H1 (cell line): ENCODE data around the gene PRR29. TPM values are rescaled to one million over a fixed set of nuclear protein-coding genes. Genes with fewer than 3 reads are reported as not detected.
A peak's percentile ranks its signal among the peaks of the same experiment; 100 is the strongest.

ENCODE experiments used
- CTCF ChIA-PET: fragments of 300-600 bp; sonication (Branson Sonifier 250); formaldehyde crosslinking; loops from one replicate; lab custom pipeline; 2021; ENCODE audit not compliant: partially characterized antibody; lab: Charles Lee
- POLR2A ChIA-PET: fragments of 300-600 bp; sonication (Branson Sonifier 250); formaldehyde crosslinking; loops from one replicate; lab custom pipeline; 2021; ENCODE audit warnings: inconsistent platforms; ENCODE audit not compliant: partially characterized antibody; lab: Charles Lee
- DNase-seq, 2 experiments: peaks; one replicate each; pipeline versions ENCODE4 v3.0.0 to v3.0.0-alpha.2; 2010 to 2022; ENCODE audit warnings: low spot score in 2 of 2, low read depth in 1 of 2, mixed read lengths in 1 of 2
- FAIRE-seq: peaks from 2 replicates; lab custom pipeline; 2011; peaks lifted over from hg19 to GRCh38; lab: Jason Lieb, UNC
- H2AFZ ChIP-seq: 2 replicates; pipeline ENCODE4 v1.8.1; 2012; ENCODE audit warnings: low read length, inconsistent platforms
- H2AK5ac ChIP-seq: 2 replicates; pipeline ENCODE4 v1.6.1; 2013; ENCODE audit warnings: low read depth, low read length
- H2BK120ac ChIP-seq: replicated peaks from 2 replicates; pipeline ENCODE3; 2013; ENCODE audit warnings: low read depth, low read length, inconsistent platforms
- H2BK12ac ChIP-seq: 2 replicates; pipeline ENCODE4 v1.6.1; 2013; ENCODE audit warnings: low read depth, low read length
- H2BK15ac ChIP-seq: 2 replicates; pipeline ENCODE4 v1.6.1; 2013; ENCODE audit warnings: low read length
- H2BK20ac ChIP-seq: 2 replicates; pipeline ENCODE4 v1.6.1; 2013; ENCODE audit warnings: low read length
- H2BK5ac ChIP-seq: 2 replicates; pipeline ENCODE4 v1.6.1; 2013; ENCODE audit warnings: low read depth, low read length
- H3K14ac ChIP-seq: 2 replicates; pipeline ENCODE4 v1.6.1; 2013; ENCODE audit warnings: inconsistent platforms; ENCODE audit not compliant: insufficient read length
- H3K18ac ChIP-seq: 2 replicates; pipeline ENCODE4 v1.6.1; 2013; ENCODE audit warnings: low read length; ENCODE audit errors: extremely low read depth
- H3K23ac ChIP-seq: 2 replicates; pipeline ENCODE4 v1.6.1; 2013; ENCODE audit warnings: inconsistent platforms; ENCODE audit not compliant: insufficient read length
- H3K23me2 ChIP-seq: 2 replicates; pipeline ENCODE4 v1.6.1; 2013; ENCODE audit warnings: low read depth, low read length
- H3K27ac ChIP-seq: 2 replicates; pipeline ENCODE4 v1.6.1; 2011; ENCODE audit warnings: low read depth, low read length, inconsistent platforms
- H3K27me3 ChIP-seq, 4 experiments: replicated peaks in 1 of 4; 1 replicate in 1 of 4; 2 replicates in 3 of 4; pipeline versions ENCODE4 v1.6.1 to v1.8.1; 2011 to 2013; ENCODE audit warnings: low read length in 3 of 4, mild to moderate bottlenecking in 3 of 4, inconsistent platforms in 2 of 4, mixed read lengths in 2 of 4, moderate library complexity in 1 of 4; ENCODE audit not compliant: control insufficient read depth in 3 of 4, insufficient read depth in 3 of 4; ENCODE audit errors: extremely low read depth in 1 of 4
- H3K36me3 ChIP-seq, 4 experiments: 2 replicates each; pipeline versions ENCODE4 v1.6.1 to v1.8.1; 2011 to 2013; ENCODE audit warnings: mild to moderate bottlenecking in 4 of 4, low read length in 3 of 4, moderate library complexity in 2 of 4, control low read depth in 1 of 4, inconsistent platforms in 1 of 4; ENCODE audit not compliant: insufficient read depth in 4 of 4, control insufficient read depth in 2 of 4
- H3K4ac ChIP-seq: replicated peaks from 2 replicates; pipeline ENCODE3; 2013; ENCODE audit warnings: low read length, low read depth, mixed read lengths, inconsistent platforms; ENCODE audit not compliant: insufficient read length
- H3K4me1 ChIP-seq, 4 experiments: replicated peaks in 1 of 4; 1 replicate in 1 of 4; 2 replicates in 3 of 4; pipeline versions ENCODE4 v1.6.1 to v1.8.1; 2011 to 2013; ENCODE audit warnings: low read length in 3 of 4, inconsistent platforms in 2 of 4, mixed read lengths in 1 of 4; ENCODE audit not compliant: insufficient read depth in 4 of 4, control insufficient read depth in 3 of 4
- H3K4me2 ChIP-seq, 2 experiments: 2 replicates each; pipeline versions ENCODE4 v1.6.1 to v1.8.1; 2011 to 2013; ENCODE audit warnings: low read depth in 2 of 2, low read length in 2 of 2, control low read depth in 1 of 2, inconsistent platforms in 1 of 2, mild to moderate bottlenecking in 1 of 2; ENCODE audit not compliant: insufficient read depth in 1 of 2
- H3K4me3 ChIP-seq, 4 experiments: fragments of 200-600, 300-600 bp in 1 of 4; sonication (generic), shearing (Covaris generic), sonication (Bioruptor Twin) in 1 of 4; 2 replicates each; pipeline versions ENCODE4 v1.5.1 to v1.8.1; 2011 to 2016; ENCODE audit warnings: low read length in 4 of 4, low read depth in 3 of 4, control low read depth in 2 of 4, inconsistent platforms in 2 of 4, mild to moderate bottlenecking in 2 of 4, mixed read lengths in 1 of 4, moderate library complexity in 1 of 4; ENCODE audit not compliant: insufficient read depth in 2 of 4; ENCODE audit errors: extremely low read depth in 1 of 4
- H3K56ac ChIP-seq: replicated peaks from 2 replicates; pipeline ENCODE3; 2013; ENCODE audit warnings: low read depth, mild to moderate bottlenecking, mixed read lengths, low read length, inconsistent platforms; ENCODE audit not compliant: insufficient read length
- H3K79me1 ChIP-seq: 2 replicates; pipeline ENCODE4 v1.6.1; 2013; ENCODE audit warnings: low read depth, low read length, control low read depth
- H3K79me2 ChIP-seq, 2 experiments: 2 replicates each; pipeline versions ENCODE4 v1.6.1 to v1.8.1; 2012 to 2013; ENCODE audit warnings: low read length in 2 of 2, mild to moderate bottlenecking in 2 of 2, inconsistent platforms in 1 of 2; ENCODE audit not compliant: insufficient read depth in 2 of 2, control insufficient read depth in 1 of 2
- H3K9ac ChIP-seq, 4 experiments: replicated peaks in 1 of 4; 1 replicate in 1 of 4; 2 replicates in 3 of 4; pipeline versions ENCODE4 v1.6.1 to v1.8.1; 2011 to 2013; ENCODE audit warnings: low read depth in 3 of 4, low read length in 3 of 4, control low read depth in 2 of 4, mild to moderate bottlenecking in 2 of 4, moderate library complexity in 2 of 4, inconsistent platforms in 1 of 4; ENCODE audit errors: extremely low read depth in 1 of 4
- H3K9me3 ChIP-seq, 2 experiments: 2 replicates each; pipeline versions ENCODE4 v1.6.1 to v1.8.1; 2012 to 2013; ENCODE audit warnings: mild to moderate bottlenecking in 2 of 2, moderate library complexity in 2 of 2, control low read depth in 1 of 2, inconsistent platforms in 1 of 2, low read depth in 1 of 2, low read length in 1 of 2, mixed read lengths in 1 of 2; ENCODE audit not compliant: insufficient read depth in 2 of 2
- H4K20me1 ChIP-seq, 2 experiments: replicated peaks in 1 of 2; 2 replicates each; pipeline versions ENCODE3 to v1.8.1; 2011 to 2013; ENCODE audit warnings: inconsistent platforms in 2 of 2, low read length in 2 of 2, mild to moderate bottlenecking in 1 of 2; ENCODE audit not compliant: insufficient read depth in 2 of 2, control insufficient read depth in 1 of 2
- H4K5ac ChIP-seq: 2 replicates; pipeline ENCODE4 v1.6.1; 2013; ENCODE audit warnings: low read length, low read depth, mixed read lengths, inconsistent platforms; ENCODE audit not compliant: insufficient read length
- H4K8ac ChIP-seq: 2 replicates; pipeline ENCODE4 v1.8.0; 2013; ENCODE audit warnings: mild to moderate bottlenecking, moderate library complexity, low read length, inconsistent platforms; ENCODE audit not compliant: insufficient read depth; ENCODE audit errors: extremely low read depth
- H4K91ac ChIP-seq: replicated peaks from 2 replicates; pipeline ENCODE3; 2013; ENCODE audit warnings: low read length, mixed read lengths, inconsistent platforms; ENCODE audit not compliant: insufficient read length
- CBX8 ChIP-seq: fragments of 300-800, 300-1000 bp; sonication (generic); IDR thresholded peaks from 2 replicates; pipeline ENCODE4 v1.7.1; 2016; ENCODE audit warnings: low read depth, low read length, borderline replicate concordance
- FOSL1 ChIP-seq: IDR thresholded peaks from 2 replicates; pipeline ENCODE4 v1.6.1; 2011; ENCODE audit warnings: mild to moderate bottlenecking, low read depth, low read length, moderate library complexity; ENCODE audit not compliant: insufficient read depth
- GTF2F1 ChIP-seq: IDR thresholded peaks from 2 replicates; pipeline ENCODE4 v1.6.1; 2012; ENCODE audit warnings: low read depth, low read length, improper control_type of control experiment, borderline replicate concordance
- HDAC2 ChIP-seq, 2 experiments: fragments of 300-600 bp in 1 of 2; sonication (generic) in 1 of 2; IDR thresholded peaks; 2 replicates each; pipeline ENCODE4 v1.6.1; 2011 to 2012; ENCODE audit warnings: low read depth in 2 of 2, low read length in 2 of 2, mild to moderate bottlenecking in 2 of 2, moderate library complexity in 2 of 2, borderline replicate concordance in 1 of 2, inconsistent platforms in 1 of 2
- JUND ChIP-seq: IDR thresholded peaks from 2 replicates; pipeline ENCODE4 v1.6.1; 2011; ENCODE audit warnings: mild to moderate bottlenecking, improper control_type of control experiment, low read length
- NANOG ChIP-seq: IDR thresholded peaks from 2 replicates; pipeline ENCODE4 v1.6.1; 2011; ENCODE audit warnings: low read length, low read depth, mild to moderate bottlenecking, inconsistent platforms; ENCODE audit not compliant: insufficient read depth, poor library complexity, severe bottlenecking
- RBBP5 ChIP-seq: IDR thresholded peaks from 2 replicates; pipeline ENCODE4 v1.7.1; 2012; ENCODE audit warnings: low read depth, mild to moderate bottlenecking, inconsistent platforms, low read length, moderate library complexity, borderline replicate concordance
- RFX5 ChIP-seq: IDR thresholded peaks from 2 replicates; pipeline ENCODE4 v1.6.1; 2011; ENCODE audit warnings: low read depth, low read length, improper control_type of control experiment, borderline replicate concordance
- SIRT6 ChIP-seq: IDR thresholded peaks from one replicate; pipeline ENCODE4 v1.7.1; 2012; ENCODE audit warnings: low read length, inconsistent platforms
- TAF1 ChIP-seq: IDR thresholded peaks from 2 replicates; pipeline ENCODE4 v1.6.1; 2011; ENCODE audit warnings: mild to moderate bottlenecking, low read depth, low read length
- ZNF274 ChIP-seq: IDR thresholded peaks from 2 replicates; pipeline ENCODE4 v1.7.0; 2012; ENCODE audit warnings: low read length, borderline replicate concordance; ENCODE audit errors: extremely low read depth
- WGBS, 2 experiments: shearing (Covaris generic) in 1 of 2; methylation state at CpG; one replicate each; pipeline versions ENCODE4 v1.1.6 to v1.1.7; 2013 to 2015; ENCODE audit warnings: low lambda C conversion rate in 2 of 2, mixed read lengths in 2 of 2, inconsistent platforms in 1 of 2, low coverage in 1 of 2, missing lambda C conversion rate in 1 of 2; ENCODE audit not compliant: insufficient replicate concordance in 2 of 2, insufficient coverage in 1 of 2, insufficient read length in 1 of 2; ENCODE audit errors: extremely low coverage in 1 of 2, missing lambda C conversion rate in 1 of 2; 5-methylcytosine and 5-hydroxymethylcytosine counted together
- polyA plus RNA-seq, 7 experiments: library from polyadenylated mRNA; depleted of rRNA in 3 of 7; stranded (reverse) in 5 of 7; unstranded in 2 of 7; fragments of >200 nt in 5 of 7; fragments of 200-250 nt in 2 of 7; gene quantifications; 1 replicate in 5 of 7; 2 replicates in 1 of 7; 4 replicates in 1 of 7; pipeline versions ENCODE4 v1.2.1 to v1.2.3, GENCODE V29; 2011 to 2013; ENCODE audit warnings: missing spikeins in 2 of 7, mixed read lengths in 2 of 7
- total RNA-seq: library from RNA; stranded (reverse); fragmentation: NEBNext Ultra II Directional; extraction: Animal tissue kit (Norgen Biotek cat#: 25700); gene quantifications from 2 replicates; pipeline ENCODE4 v1.2.1, GENCODE V29; 2021

The PRR29 gene
- total and polyA plus RNA-seq, 2 of the 8 experiments (the other 6 are each of a cell fraction or from before 2014, with no cell fraction given): 0.67 to 0.83 TPM

DNA sequence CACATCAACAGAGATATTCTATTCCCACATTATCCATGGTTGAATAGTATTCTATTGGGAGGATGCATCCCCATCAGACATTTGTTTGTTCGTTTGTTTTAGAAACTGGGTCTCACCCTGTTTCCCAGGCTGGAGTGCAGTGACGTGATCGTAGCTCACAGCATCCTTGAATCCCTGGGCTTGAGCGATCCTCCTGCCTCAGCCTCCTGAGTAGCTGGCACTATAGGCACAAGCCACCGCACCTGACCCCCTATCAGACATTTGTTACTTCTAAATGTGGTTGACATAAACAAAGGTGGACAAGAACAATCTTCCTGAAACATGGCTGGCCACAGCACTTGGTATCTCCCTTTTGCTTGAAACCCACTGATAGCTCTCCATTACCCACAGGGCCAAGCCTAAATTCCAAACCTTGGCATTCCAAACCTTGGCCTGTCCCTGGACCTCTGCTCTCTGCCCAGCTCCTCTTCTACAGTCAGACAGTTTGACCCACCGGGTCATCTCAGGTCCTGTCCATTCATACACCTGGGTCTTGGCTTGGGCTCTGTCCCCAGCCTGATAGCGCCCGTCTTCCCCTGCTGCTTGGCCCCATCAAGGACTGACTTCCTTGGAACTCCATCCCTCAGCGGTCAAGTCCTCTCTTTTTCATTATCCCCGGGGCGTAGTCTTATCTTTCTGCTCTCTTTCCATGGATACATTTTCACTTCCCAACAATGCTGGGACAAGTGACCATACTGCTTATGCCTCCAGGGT, 1.5 kb upstream of the PRR29 start:
- H4K8ac ChIP-seq: no peak overlapping the region
- H3K56ac ChIP-seq: no peak overlapping the region
- no peaks in the 10 kb centered on the region for H3K9me3 ChIP-seq
- no peaks in the 10 kb centered on the region for H3K79me2 ChIP-seq
- H2BK20ac ChIP-seq: no peak overlapping the region
- H4K20me1 ChIP-seq: peaks cover 0 to 5% of the 10 kb centered on the region in 2 experiments
- H3K4ac ChIP-seq: no peak overlapping the region
- no peak overlapping the region for H2BK120ac ChIP-seq
- FAIRE-seq (no peak), DNase-seq (no peak)
- H3K18ac ChIP-seq: no peak overlapping the region
- H3K23ac ChIP-seq: no peak overlapping the region
- WGBS, 2 experiments: 85% methylated on average over 11 of the region's 11 CpGs; no CpG with 5 or more reads in 1 of the 2 experiments
- H3K4me1 ChIP-seq: peaks cover 3 to 14% (median 4%) of the 10 kb centered on the region in 4 experiments
- H3K4me2 ChIP-seq: peak overlapping the region in 1 of 2 experiments; percentile 87; a peak in 1 of 4 replicates
- no peak overlapping the region for H2BK12ac ChIP-seq
- ChIA-PET POLR2A (interaction anchor here (1.1 to 1.4 kb wide), 3 partner anchors 43 to 150 kb away, joined by 3 read pairs; partner anchors contain the start of gene ERN1), CTCF (interaction anchor here (0.6 to 4.9 kb wide), 8 partner anchors 11 to 397 kb away, joined by 3 to 25 read pairs (median 6); partner anchors contain the start of genes CSHL1 and GH1)
- no peaks in the 10 kb centered on the region for H3K79me1 ChIP-seq
- H3K9ac ChIP-seq: no peak overlapping the region
- H3K4me3 ChIP-seq: 0 out of 8 replicates have a peak overlapping the region, but pooled peaks of 1 of the 4 experiments have one; percentile 75
- peak overlapping the region; percentile 25; the same call in 1 of the 2 replicates for H2BK15ac ChIP-seq
- H4K91ac ChIP-seq: no peak overlapping the region
- H2AFZ ChIP-seq: 0 out of 2 replicates have a peak overlapping the region, but pooled peaks have one; percentile 99
- H4K5ac ChIP-seq: no peak overlapping the region
- H2AK5ac ChIP-seq: no peak overlapping the region
- peaks cover 0 to 28% (median 18%) of the 10 kb centered on the region in 4 experiments; a peak in 5 of 7 replicates for H3K27me3 ChIP-seq
- H3K36me3 ChIP-seq: no peaks in the 10 kb centered on the region
- no peak overlapping the region for H3K27ac ChIP-seq
- no peak overlapping the region for H3K14ac ChIP-seq
- peaks cover 12% of the 10 kb centered on the region; the same call in 1 of the 2 replicates for H3K23me2 ChIP-seq
- no peak overlapping the region for H2BK5ac ChIP-seq
- TF ChIP-seq JUND (no peak), RBBP5 (no peak), HDAC2 (IDR thresholded peaks at IDR 0.05; ENCODE audit: borderline replicate concordance in 1 of 2, low read depth in 2 of 2, low read length in 2 of 2) (no peak), ZNF274 (no peak), SIRT6 (no peak), TAF1 (no peak), RFX5 (no peak), GTF2F1 (no peak), NANOG (no peak), CBX8 (no peak), FOSL1 (no peak)
